ENCODE measurements around the gene MVD.

Gene MVD

GRCh38 chr16:88643644-88643932 is 19.3 kb downstream of the MVD start:
- no peak overlapping the region for H3K4me3 ChIP-seq (ENCODE audit: low read depth in 1 of 2, low read length in 2 of 2)
- no peaks in the 10 kb centered on the region for H3K9me3 ChIP-seq (ENCODE audit: control insufficient read depth in 1 of 2, low read length in 2 of 2)
- H3K4me1 ChIP-seq (ENCODE audit: control insufficient read depth in 1 of 2, insufficient read depth in 2 of 2, low read length in 2 of 2), result no peaks in the 10 kb centered on the region
- H3K36me3 ChIP-seq (ENCODE audit: control insufficient read depth in 1 of 2, insufficient read depth in 2 of 2, low read length in 2 of 2), result peaks cover 0 to 12% of the 10 kb centered on the region in 2 donors
- peaks cover 23% of the 10 kb centered on the region for H3K27me3 ChIP-seq (ENCODE audit: low read depth, low read length)
- H3K27ac ChIP-seq (ENCODE audit: low read length), result no peak overlapping the region

GRCh38 chr16:88642881-88643643 is 19.8 kb downstream of the MVD start:
- no peak overlapping the region for H3K4me3 ChIP-seq (ENCODE audit: low read depth in 1 of 2, low read length in 2 of 2)
- no peaks in the 10 kb centered on the region for H3K4me1 ChIP-seq (ENCODE audit: control insufficient read depth in 1 of 2, insufficient read depth in 2 of 2, low read length in 2 of 2)

GRCh38 chr16:88640498-88641247 is 22.2 kb downstream of the MVD start:
- peaks cover 26% of the 10 kb centered on the region for H3K27me3 ChIP-seq (ENCODE audit: low read depth, low read length)
- H3K4me1 ChIP-seq (ENCODE audit: control insufficient read depth in 1 of 2, insufficient read depth in 2 of 2, low read length in 2 of 2), result no peaks in the 10 kb centered on the region
- H3K4me3 ChIP-seq (ENCODE audit: low read depth in 1 of 2, low read length in 2 of 2), result no peak overlapping the region
- no peaks in the 10 kb centered on the region for H3K9me3 ChIP-seq (ENCODE audit: control insufficient read depth in 1 of 2, low read length in 2 of 2)
- H3K27ac ChIP-seq (ENCODE audit: low read length), result no peak overlapping the region
- H3K36me3 ChIP-seq (ENCODE audit: control insufficient read depth in 1 of 2, insufficient read depth in 2 of 2, low read length in 2 of 2), result peaks cover 0 to 9% of the 10 kb centered on the region in 2 donors

More at GRCh38 chr16:88642881-88643643, 19.8 kb downstream of the MVD start:
- Histone ChIP-seq H3K36me3 (ENCODE audit: control insufficient read depth in 1 of 2, insufficient read depth in 2 of 2, low read length in 2 of 2) (peaks cover 0 to 12% of the 10 kb centered on the region in 2 donors), H3K27ac (ENCODE audit: low read length) (no peak overlapping the region), H3K9me3 (ENCODE audit: control insufficient read depth in 1 of 2, low read length in 2 of 2) (no peaks in the 10 kb centered on the region), H3K27me3 (ENCODE audit: low read depth, low read length) (peaks cover 26% of the 10 kb centered on the region)

GRCh38 chr16:88640039-88640495 is 22.8 kb downstream of the MVD start:
- H3K9me3 ChIP-seq (ENCODE audit: control insufficient read depth in 1 of 2, low read length in 2 of 2), result no peaks in the 10 kb centered on the region
- H3K36me3 ChIP-seq (ENCODE audit: control insufficient read depth in 1 of 2, insufficient read depth in 2 of 2, low read length in 2 of 2), result peaks cover 0 to 6% of the 10 kb centered on the region in 2 donors
- H3K4me3 ChIP-seq (ENCODE audit: low read depth in 1 of 2, low read length in 2 of 2), result no peak overlapping the region
- H3K4me1 ChIP-seq (ENCODE audit: control insufficient read depth in 1 of 2, insufficient read depth in 2 of 2, low read length in 2 of 2), result peaks cover 0 to 2% of the 10 kb centered on the region in 2 donors
- peaks cover 26% of the 10 kb centered on the region for H3K27me3 ChIP-seq (ENCODE audit: low read depth, low read length)
- no peak overlapping the region for H3K27ac ChIP-seq (ENCODE audit: low read length)

GRCh38 chr16:88639231-88640038 is 23.5 kb downstream of the MVD start:
- Histone ChIP-seq H3K9me3 (ENCODE audit: control insufficient read depth in 1 of 2, low read length in 2 of 2) (no peaks in the 10 kb centered on the region), H3K4me3 (ENCODE audit: low read depth in 1 of 2, low read length in 2 of 2) (no peak overlapping the region), H3K4me1 (ENCODE audit: control insufficient read depth in 1 of 2, insufficient read depth in 2 of 2, low read length in 2 of 2) (peaks cover 0 to 8% of the 10 kb centered on the region in 2 donors), H3K27me3 (ENCODE audit: low read depth, low read length) (peaks cover 26% of the 10 kb centered on the region), H3K36me3 (ENCODE audit: control insufficient read depth in 1 of 2, insufficient read depth in 2 of 2, low read length in 2 of 2) (peaks cover 0 to 6% of the 10 kb centered on the region in 2 donors), H3K27ac (ENCODE audit: low read length) (no peak overlapping the region)

GRCh38 chr16:88638323-88639230 is 24.3 kb downstream of the MVD start, which contains the start of gene IL17C:
TSS of gene IL17C (plus strand) at chr16:88638572. CDS start at chr16:88638642, 70 bp downstream.
- Histone ChIP-seq H3K4me3 (ENCODE audit: low read depth in 1 of 2, low read length in 2 of 2) (no peak within 1 kb of the TSS), H3K36me3 (ENCODE audit: control insufficient read depth in 1 of 2, insufficient read depth in 2 of 2, low read length in 2 of 2) (peaks cover 0 to 6% of the 10 kb centered on the region in 2 donors), H3K27me3 (ENCODE audit: low read depth, low read length) (peaks cover 26% of the 10 kb centered on the region), H3K4me1 (ENCODE audit: control insufficient read depth in 1 of 2, insufficient read depth in 2 of 2, low read length in 2 of 2) (peaks cover 0 to 16% of the 10 kb centered on the region in 2 donors), H3K27ac (ENCODE audit: low read length) (no peak within 1 kb of the TSS), H3K9me3 (ENCODE audit: control insufficient read depth in 1 of 2, low read length in 2 of 2) (no peaks in the 10 kb centered on the region)

- H3K9me3 ChIP-seq (ENCODE audit: control insufficient read depth in 1 of 2, low read length in 2 of 2), result no peaks in the 10 kb centered on the region
- no peak overlapping the region for H3K27ac ChIP-seq (ENCODE audit: low read length)
- H3K27me3 ChIP-seq (ENCODE audit: low read depth, low read length), result peaks cover 26% of the 10 kb centered on the region
- peaks cover 0 to 16% of the 10 kb centered on the region in 2 donors for H3K4me1 ChIP-seq (ENCODE audit: control insufficient read depth in 1 of 2, insufficient read depth in 2 of 2, low read length in 2 of 2)
- peaks cover 0 to 15% of the 10 kb centered on the region in 2 donors for H3K36me3 ChIP-seq (ENCODE audit: control insufficient read depth in 1 of 2, insufficient read depth in 2 of 2, low read length in 2 of 2)
- H3K4me3 ChIP-seq (ENCODE audit: low read depth in 1 of 2, low read length in 2 of 2), result no peak overlapping the region
Measured at GRCh38 chr16:88636488-88637265, 26.2 kb downstream of the MVD start.

GRCh38 chr16:88635671-88636319 is 27.1 kb downstream of the MVD start:
- Histone ChIP-seq H3K4me3 (ENCODE audit: low read depth in 1 of 2, low read length in 2 of 2) (no peak overlapping the region), H3K27ac (ENCODE audit: low read length) (no peak overlapping the region), H3K36me3 (ENCODE audit: control insufficient read depth in 1 of 2, insufficient read depth in 2 of 2, low read length in 2 of 2) (peaks cover 0 to 22% of the 10 kb centered on the region in 2 donors), H3K4me1 (ENCODE audit: control insufficient read depth in 1 of 2, insufficient read depth in 2 of 2, low read length in 2 of 2) (peaks cover 0 to 16% of the 10 kb centered on the region in 2 donors), H3K27me3 (ENCODE audit: low read depth, low read length) (peaks cover 25% of the 10 kb centered on the region), H3K9me3 (ENCODE audit: control insufficient read depth in 1 of 2, low read length in 2 of 2) (no peaks in the 10 kb centered on the region)

- Histone ChIP-seq H3K9me3 (ENCODE audit: control insufficient read depth in 1 of 2, low read length in 2 of 2) (no peaks in the 10 kb centered on the region), H3K4me3 (ENCODE audit: low read depth in 1 of 2, low read length in 2 of 2) (peak overlapping the region in 1 of 2 donors; percentile 52), H3K27ac (ENCODE audit: low read length) (no peak overlapping the region), H3K4me1 (ENCODE audit: control insufficient read depth in 1 of 2, insufficient read depth in 2 of 2, low read length in 2 of 2) (peaks cover 0 to 16% of the 10 kb centered on the region in 2 donors), H3K36me3 (ENCODE audit: control insufficient read depth in 1 of 2, insufficient read depth in 2 of 2, low read length in 2 of 2) (peaks cover 0 to 29% of the 10 kb centered on the region in 2 donors), H3K27me3 (ENCODE audit: low read depth, low read length) (peaks cover 18% of the 10 kb centered on the region)
Measured at GRCh38 chr16:88634994-88635670, 27.8 kb downstream of the MVD start.

All from muscle layer of duodenum (tissue), 2 donors.